NCI-H774 (cell line): Measurements from ENCODE around the gene LMO7.

Experiments
- DNase-seq: peaks from one replicate; lab custom pipeline; 2025; lab: John Stamatoyannopoulos, UW

LMO7 gene

DNA sequence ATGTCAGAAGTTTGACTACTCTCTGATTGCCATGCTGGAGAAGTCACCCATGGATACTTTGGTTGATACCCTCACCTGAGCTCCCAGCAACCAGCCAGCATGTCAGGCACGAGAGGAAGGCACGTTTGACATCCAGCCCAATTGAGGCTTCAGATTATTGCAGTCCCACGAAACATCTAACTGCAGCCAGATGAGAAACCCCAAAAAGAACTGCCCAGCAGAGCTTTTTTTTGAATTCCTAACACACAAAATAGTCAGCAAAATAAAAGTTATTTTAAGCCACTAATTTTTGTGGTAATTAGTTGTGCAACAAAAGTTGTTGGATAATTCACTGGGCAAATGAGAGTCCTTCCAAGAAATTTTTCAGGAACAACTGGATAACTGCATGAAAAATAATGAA lies 259.0 kb downstream of the LMO7 start:
- DNase-seq = no peak

DNA sequence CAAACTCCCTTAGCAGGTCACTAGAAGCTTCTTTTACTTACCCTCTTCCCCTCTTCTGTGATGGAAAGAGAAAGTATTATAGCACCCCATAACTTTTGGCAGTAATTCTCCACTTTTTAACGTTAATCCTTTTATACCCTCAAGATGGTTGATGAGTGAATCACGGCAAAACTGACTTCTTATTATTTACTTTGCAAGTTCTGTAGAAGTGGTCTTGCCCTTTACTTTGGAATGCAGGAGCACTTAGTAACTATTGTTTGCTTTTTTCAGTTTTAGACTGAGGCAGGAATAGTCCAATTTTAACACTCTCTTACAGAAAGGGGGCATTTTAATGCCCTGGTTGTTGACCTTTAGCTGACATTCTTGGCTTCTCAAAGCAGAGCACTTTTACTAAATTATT lies 260.1 kb downstream of the LMO7 start:
- DNase-seq = no peak

DNA sequence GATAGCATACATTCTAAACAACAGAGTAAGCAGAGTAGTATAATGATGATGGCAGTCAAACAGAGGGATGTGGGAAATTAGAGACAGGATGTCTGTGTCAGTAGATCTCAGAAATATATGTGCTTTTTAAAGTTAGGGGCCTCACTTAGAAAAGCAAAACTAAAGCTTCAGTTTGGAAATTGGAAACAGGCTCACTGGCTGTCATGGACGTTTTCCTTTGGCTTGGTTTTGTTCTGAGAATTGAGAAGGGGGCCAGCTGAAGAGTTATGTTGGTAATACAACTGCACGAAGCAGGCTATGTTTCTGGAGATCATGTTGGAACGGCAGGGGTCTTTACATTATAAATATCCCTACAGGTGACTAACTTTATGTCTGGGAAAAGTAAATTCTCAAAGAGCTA lies 261.3 kb downstream of the LMO7 start:
- DNase-seq = no peak

DNA sequence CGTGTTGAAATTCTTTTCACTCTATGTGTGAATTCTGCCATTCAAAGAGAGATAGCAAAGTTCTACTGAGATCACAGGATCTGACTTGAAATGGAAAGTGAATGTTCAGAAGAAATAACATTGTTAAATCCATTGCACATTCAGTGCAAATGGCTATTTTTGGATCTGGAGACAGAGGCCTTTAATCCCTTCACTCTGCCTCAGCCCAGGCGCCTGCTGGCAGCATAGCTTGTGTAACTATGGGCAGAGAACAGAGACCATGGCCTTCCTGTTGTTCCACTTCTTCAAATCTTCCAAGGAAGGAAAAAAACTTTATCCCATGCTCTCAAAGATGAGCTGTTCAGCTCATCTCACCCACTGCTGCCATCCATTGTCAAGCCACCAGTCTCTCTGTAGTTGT lies 265.4 kb downstream of the LMO7 start:
- DNase-seq = no peak

DNA sequence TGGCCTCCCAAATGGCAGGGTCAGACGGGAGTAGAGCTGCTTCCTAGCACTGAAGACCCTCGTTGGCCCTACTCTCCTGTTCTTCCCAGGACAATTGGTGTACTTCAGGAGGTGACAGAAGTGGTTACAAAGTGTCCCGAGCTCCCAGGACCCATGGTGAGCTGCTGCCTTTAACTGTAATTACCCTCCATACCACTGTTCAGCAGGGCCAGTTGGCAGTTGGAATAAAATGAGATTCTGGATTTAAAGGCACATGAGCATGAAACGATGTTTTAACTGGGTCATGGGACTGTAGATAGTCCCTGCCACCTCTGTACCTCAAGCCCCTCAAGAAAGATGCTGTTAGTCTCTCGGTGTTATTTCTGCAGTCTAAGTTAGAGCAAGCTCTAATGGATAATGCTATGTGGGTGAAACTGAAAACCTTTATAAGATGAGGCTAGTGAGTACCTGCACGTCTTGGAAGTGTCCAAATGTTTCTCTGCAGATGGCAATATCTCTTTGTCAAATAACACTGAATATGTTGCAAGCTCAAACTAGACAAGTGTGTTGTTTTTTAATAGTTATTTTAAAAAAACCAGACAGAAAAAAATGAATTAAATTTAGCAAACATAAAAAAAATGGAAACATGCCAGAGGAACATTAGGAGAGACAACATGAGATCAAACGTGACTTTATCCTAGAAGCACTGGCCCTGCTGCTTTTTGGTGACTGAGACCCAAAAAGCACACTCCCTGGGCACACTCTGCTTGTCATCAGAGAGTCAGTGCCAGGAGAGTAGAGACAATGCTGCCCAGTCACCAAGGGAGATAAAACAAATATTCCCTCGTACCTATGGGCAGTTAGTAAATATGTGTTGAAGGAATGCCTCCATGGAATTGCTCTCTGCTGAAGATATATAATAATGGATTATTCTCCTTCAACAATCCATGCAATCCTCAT lies 266.3 kb downstream of the LMO7 start:
- no peak for DNase-seq

DNA sequence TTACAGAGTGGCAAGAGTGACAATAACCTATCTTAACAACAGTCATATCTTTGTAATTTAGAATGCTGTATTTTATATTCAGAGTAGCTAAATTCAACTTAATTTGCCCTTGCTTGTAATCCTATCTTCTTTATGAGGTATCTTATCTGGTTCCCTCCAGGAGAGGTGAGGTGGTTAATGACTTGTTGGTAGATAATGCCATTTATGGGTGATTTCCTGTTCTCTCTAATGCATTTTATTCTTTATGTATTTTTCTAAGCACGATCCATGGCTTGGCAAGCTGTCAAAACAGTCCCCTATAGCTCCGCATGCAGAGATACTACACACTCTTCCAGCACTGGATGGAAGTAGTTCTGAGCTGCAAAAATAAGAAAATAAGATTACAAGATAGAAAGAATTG lies 267.9 kb downstream of the LMO7 start:
- DNase-seq = no peak

DNA sequence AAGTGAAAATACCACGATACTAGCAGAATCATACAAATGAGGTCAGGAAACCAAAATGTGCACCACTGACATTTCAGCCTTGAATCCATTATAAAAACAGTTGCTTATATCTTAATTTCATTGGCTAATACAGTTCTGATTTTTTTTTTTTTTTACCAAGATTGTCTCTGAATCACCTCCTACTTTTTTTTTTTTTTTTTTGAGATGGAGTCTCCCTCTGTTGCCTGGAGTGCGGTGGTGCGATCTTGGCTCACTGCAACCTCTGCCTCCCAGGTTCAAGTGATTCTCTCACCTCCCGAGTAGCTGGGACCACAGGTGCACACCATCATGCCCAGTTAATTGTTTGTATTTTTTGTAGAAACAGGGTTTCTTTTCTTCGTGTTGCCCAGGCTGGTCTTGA lies 270.2 kb downstream of the LMO7 start:
- DNase-seq = no peak

DNA sequence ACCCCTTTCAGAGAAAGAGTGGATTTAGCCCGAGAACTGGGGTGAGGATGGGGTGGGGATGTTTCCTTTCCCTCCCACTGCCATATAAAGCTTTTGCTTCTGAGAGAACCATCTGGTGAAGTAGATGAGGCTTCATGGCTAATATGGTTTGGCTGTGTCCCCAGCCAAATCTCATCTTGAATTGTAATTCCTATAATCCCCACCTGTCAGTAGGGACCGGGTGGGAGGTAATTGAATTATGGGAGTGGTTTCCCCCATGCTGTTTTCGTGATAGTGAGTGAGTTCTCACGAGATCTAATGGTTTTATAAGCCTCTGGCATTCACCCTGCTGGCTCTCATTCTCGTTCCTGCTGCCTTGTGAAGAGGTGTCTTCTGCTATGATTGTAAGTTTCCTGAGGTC lies 270.9 kb downstream of the LMO7 start:
- no peak for DNase-seq

DNA sequence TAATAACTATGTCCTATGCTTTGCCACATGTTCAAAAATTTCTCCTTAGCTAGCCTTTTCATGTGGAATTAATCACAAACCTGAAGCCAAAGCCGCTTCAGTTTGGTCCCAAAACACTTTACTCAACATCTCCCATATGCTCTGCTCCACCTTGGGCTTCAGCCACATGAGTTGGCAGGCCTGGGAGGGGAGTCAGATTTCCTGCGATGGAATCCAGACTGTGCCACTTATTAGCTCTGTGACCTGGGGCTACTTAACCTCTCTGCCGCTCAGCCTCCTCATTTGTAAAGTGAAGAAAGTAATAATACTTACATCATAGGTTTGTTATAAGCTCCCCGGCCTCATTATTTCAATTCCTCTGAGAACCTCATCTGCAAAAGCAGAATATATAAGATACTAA lies 272.0 kb downstream of the LMO7 start:
- DNase-seq = no peak
